ENCODE measurements around the gene GBA3. TPM values are rescaled to one million over a fixed set of nuclear protein-coding genes. Genes with fewer than 3 reads are reported as not detected.

Gene GBA3
- total RNA-seq, 2 experiments from 2014 or later, result not detected

GRCh38 chr4:22674700-22675099, 18.0 kb upstream of the GBA3 start:
- CTCF ChIA-PET, result no interaction called here
- no peaks in the 10 kb centered on the region for H3K4me1 Mint-ChIP-seq (ENCODE audit: low read depth)
- POLR2A ChIA-PET, result no interaction called here
- H3K27ac Mint-ChIP-seq, result no peak overlapping the region
- H3K9me3 Mint-ChIP-seq, result no peaks in the 10 kb centered on the region
- intact Hi-C loops (cut with micrococcal nuclease), result no loop called here
- DNase-seq, result no peak
- H3K4me3 Mint-ChIP-seq, result no peak overlapping the region
- H3K36me3 Mint-ChIP-seq, result no peaks in the 10 kb centered on the region
- no peaks in the 10 kb centered on the region for H3K27me3 Mint-ChIP-seq

GRCh38 chr4:22676063-22676462, 16.7 kb upstream of the GBA3 start:
- H3K4me3 Mint-ChIP-seq, result no peak overlapping the region
- intact Hi-C loops (cut with micrococcal nuclease), result no loop called here
- no peaks in the 10 kb centered on the region for H3K4me1 Mint-ChIP-seq (ENCODE audit: low read depth)
- POLR2A ChIA-PET, result no interaction called here
- H3K36me3 Mint-ChIP-seq, result no peaks in the 10 kb centered on the region
- DNase-seq, result no peak
- no peaks in the 10 kb centered on the region for H3K27me3 Mint-ChIP-seq
- H3K9me3 Mint-ChIP-seq, result no peaks in the 10 kb centered on the region
- H3K27ac Mint-ChIP-seq, result no peak overlapping the region
- CTCF ChIA-PET, result interaction anchor here (0.7 to 1.0 kb wide), 2 partner anchors 8 to 1026 kb away, joined by 3 read pairs; no protein-coding TSS in a partner anchor

GRCh38 chr4:22677780-22678179, 15.0 kb upstream of the GBA3 start:
- intact Hi-C loops (cut with micrococcal nuclease), result no loop called here
- no peak for DNase-seq
- no peaks in the 10 kb centered on the region for H3K4me1 Mint-ChIP-seq (ENCODE audit: low read depth)
- no peaks in the 10 kb centered on the region for H3K27me3 Mint-ChIP-seq
- POLR2A ChIA-PET, result no interaction called here
- H3K9me3 Mint-ChIP-seq, result no peaks in the 10 kb centered on the region
- H3K36me3 Mint-ChIP-seq, result no peaks in the 10 kb centered on the region
- CTCF ChIA-PET, result no interaction called here
- no peak overlapping the region for H3K4me3 Mint-ChIP-seq
- H3K27ac Mint-ChIP-seq, result no peak overlapping the region

GRCh38 chr4:22678940-22679854, 13.5 kb upstream of the GBA3 start:
- ChIA-PET CTCF (no interaction called here), POLR2A (no interaction called here)
- Mint-ChIP-seq H3K4me1 (ENCODE audit: low read depth) (no peaks in the 10 kb centered on the region), H3K4me3 (no peak overlapping the region), H3K9me3 (no peaks in the 10 kb centered on the region), H3K27me3 (no peaks in the 10 kb centered on the region), H3K36me3 (no peaks in the 10 kb centered on the region), H3K27ac (no peak overlapping the region)
- intact Hi-C loops (cut with micrococcal nuclease), result no loop called here
- no peak for DNase-seq

GRCh38 chr4:22680065-22680642, 12.6 kb upstream of the GBA3 start:
- DNase-seq, result no peak
- CTCF ChIA-PET, result no interaction called here
- Mint-ChIP-seq H3K36me3 (no peaks in the 10 kb centered on the region), H3K4me3 (no peak overlapping the region), H3K27ac (no peak overlapping the region), H3K4me1 (ENCODE audit: low read depth) (no peaks in the 10 kb centered on the region), H3K9me3 (no peaks in the 10 kb centered on the region), H3K27me3 (no peaks in the 10 kb centered on the region)
- intact Hi-C loops (cut with micrococcal nuclease), result no loop called here
- POLR2A ChIA-PET, result no interaction called here

- H3K36me3 Mint-ChIP-seq, result no peaks in the 10 kb centered on the region
- H3K4me3 Mint-ChIP-seq, result no peak overlapping the region
- DNase-seq, result no peak
- intact Hi-C loops (cut with micrococcal nuclease), result no loop called here
- POLR2A ChIA-PET, result no interaction called here
- no peaks in the 10 kb centered on the region for H3K9me3 Mint-ChIP-seq
- no peaks in the 10 kb centered on the region for H3K27me3 Mint-ChIP-seq
- no peaks in the 10 kb centered on the region for H3K4me1 Mint-ChIP-seq (ENCODE audit: low read depth)
- H3K27ac Mint-ChIP-seq, result no peak overlapping the region
- CTCF ChIA-PET, result interaction anchor here (0.7 kb wide), 1 partner anchor 8 kb away, joined by 3 read pairs; no protein-coding TSS in a partner anchor
Measured at GRCh38 chr4:22683726-22684125, 9.0 kb upstream of the GBA3 start.

GRCh38 chr4:22686141-22686540, 6.6 kb upstream of the GBA3 start:
- Mint-ChIP-seq H3K36me3 (no peaks in the 10 kb centered on the region), H3K9me3 (no peaks in the 10 kb centered on the region), H3K27me3 (no peaks in the 10 kb centered on the region), H3K4me3 (no peak overlapping the region), H3K4me1 (ENCODE audit: low read depth) (no peaks in the 10 kb centered on the region), H3K27ac (no peak overlapping the region)
- ChIA-PET POLR2A (no interaction called here), CTCF (no interaction called here)
- DNase-seq, result no peak
- intact Hi-C loops (cut with micrococcal nuclease), result no loop called here

- POLR2A ChIA-PET, result no interaction called here
- no peak for DNase-seq
Measured at GRCh38 chr4:22688236-22688635, 4.5 kb upstream of the GBA3 start.

GRCh38 chr4:22689428-22689827, 3.3 kb upstream of the GBA3 start:
- Mint-ChIP-seq H3K4me3 (no peak overlapping the region), H3K27me3 (no peaks in the 10 kb centered on the region), H3K27ac (no peak overlapping the region), H3K36me3 (no peaks in the 10 kb centered on the region), H3K9me3 (no peaks in the 10 kb centered on the region), H3K4me1 (ENCODE audit: low read depth) (no peaks in the 10 kb centered on the region)
- intact Hi-C loops (cut with micrococcal nuclease), result no loop called here
- DNase-seq, result no peak
- POLR2A ChIA-PET, result no interaction called here
- CTCF ChIA-PET, result no interaction called here

More at GRCh38 chr4:22688236-22688635, 4.5 kb upstream of the GBA3 start:
- no peaks in the 10 kb centered on the region for H3K4me1 Mint-ChIP-seq (ENCODE audit: low read depth)
- H3K36me3 Mint-ChIP-seq, result no peaks in the 10 kb centered on the region
- intact Hi-C loops (cut with micrococcal nuclease), result no loop called here
- H3K27me3 Mint-ChIP-seq, result no peaks in the 10 kb centered on the region
- no peak overlapping the region for H3K27ac Mint-ChIP-seq
- H3K9me3 Mint-ChIP-seq, result no peaks in the 10 kb centered on the region
- H3K4me3 Mint-ChIP-seq, result no peak overlapping the region
- CTCF ChIA-PET, result no interaction called here

- no peak overlapping the region for H3K27ac Mint-ChIP-seq
- ChIA-PET CTCF (interaction anchor here (0.7 kb wide), 1 partner anchor 88 kb away, joined by 3 read pairs; no protein-coding TSS in a partner anchor), POLR2A (no interaction called here)
- no peak overlapping the region for H3K4me3 Mint-ChIP-seq
- intact Hi-C loops (cut with micrococcal nuclease), result no loop called here
- no peak for DNase-seq
- no peaks in the 10 kb centered on the region for H3K36me3 Mint-ChIP-seq
- no peaks in the 10 kb centered on the region for H3K4me1 Mint-ChIP-seq (ENCODE audit: low read depth)
- H3K27me3 Mint-ChIP-seq, result no peaks in the 10 kb centered on the region
- H3K9me3 Mint-ChIP-seq, result no peaks in the 10 kb centered on the region
Measured at GRCh38 chr4:22695029-22695428, 2.3 kb downstream of the GBA3 start.

- H3K9me3 Mint-ChIP-seq, result peaks cover 3% of the 10 kb centered on the region
- H3K27me3 Mint-ChIP-seq, result no peaks in the 10 kb centered on the region
- no peak for DNase-seq
- no peak overlapping the region for H3K4me3 Mint-ChIP-seq
- no peaks in the 10 kb centered on the region for H3K4me1 Mint-ChIP-seq (ENCODE audit: low read depth)
- no peaks in the 10 kb centered on the region for H3K36me3 Mint-ChIP-seq
- POLR2A ChIA-PET, result no interaction called here
- no peak overlapping the region for H3K27ac Mint-ChIP-seq
- CTCF ChIA-PET, result no interaction called here
- intact Hi-C loops (cut with micrococcal nuclease), result no loop called here
Measured at GRCh38 chr4:22695917-22696316, 3.2 kb downstream of the GBA3 start.

GRCh38 chr4:22703912-22704311, 11.2 kb downstream of the GBA3 start:
- Mint-ChIP-seq H3K27ac (no peak overlapping the region), H3K36me3 (no peaks in the 10 kb centered on the region), H3K27me3 (peaks cover 2% of the 10 kb centered on the region), H3K4me3 (no peak overlapping the region), H3K4me1 (ENCODE audit: low read depth) (no peaks in the 10 kb centered on the region), H3K9me3 (peaks cover 11% of the 10 kb centered on the region)
- ChIA-PET CTCF (no interaction called here), POLR2A (no interaction called here)
- intact Hi-C loops (cut with micrococcal nuclease), result no loop called here
- DNase-seq, result no peak

- no peaks in the 10 kb centered on the region for H3K36me3 Mint-ChIP-seq
- ChIA-PET POLR2A (no interaction called here), CTCF (no interaction called here)
- H3K4me1 Mint-ChIP-seq (ENCODE audit: low read depth), result no peaks in the 10 kb centered on the region
- intact Hi-C loops (cut with micrococcal nuclease), result no loop called here
- no peak overlapping the region for H3K27ac Mint-ChIP-seq
- no peak overlapping the region for H3K4me3 Mint-ChIP-seq
- H3K9me3 Mint-ChIP-seq, result peaks cover 2% of the 10 kb centered on the region
- no peak for DNase-seq
- H3K27me3 Mint-ChIP-seq, result peaks cover 2% of the 10 kb centered on the region
Measured at GRCh38 chr4:22707390-22707789, 14.7 kb downstream of the GBA3 start.
